HepG2 (cell line): ENCODE data around the gene PLA2R1. TPM values are rescaled to one million over a fixed set of nuclear protein-coding genes. Genes with fewer than 3 reads are reported as not detected.

ENCODE experiments used
- CREM ChIP-seq, 2 experiments: sonication (generic) in 1 of 2; formaldehyde crosslinking in 1 of 2; IDR thresholded peaks; 2 replicates each; pipeline versions ENCODE4 v1.4.0 to v1.6.1; 2016 to 2020; ENCODE audit warnings: antibody characterized with exemption in 1 of 2, mild to moderate bottlenecking in 1 of 2, missing genetic modification reagents in 1 of 2
- FLYWCH1 ChIP-seq: sonication (generic); formaldehyde crosslinking; IDR thresholded peaks from 2 replicates; pipeline ENCODE4 v1.8.1; 2023; ENCODE audit warnings: mild to moderate bottlenecking, missing genetic modification reagents
- HMG20B ChIP-seq: conservative IDR thresholded peaks from 2 replicates; pipeline ENCODE4 v1.6.1; 2016; ENCODE audit warnings: missing genetic modification reagents, missing compliant biosample characterization
- JUND ChIP-seq: sonication (generic); formaldehyde crosslinking; IDR thresholded peaks from 2 replicates; pipeline ENCODE4 v1.8.0; 2022; ENCODE audit warnings: mild to moderate bottlenecking, missing genetic modification reagents
- NFIC ChIP-seq: IDR thresholded peaks from 2 replicates; pipeline ENCODE4 v1.6.1; 2012; ENCODE audit warnings: mild to moderate bottlenecking, low read length, inconsistent platforms
- PHF21A ChIP-seq: sonication (generic); formaldehyde crosslinking; IDR thresholded peaks from 2 replicates; pipeline ENCODE4 v1.5.0; 2020; ENCODE audit warnings: mild to moderate bottlenecking, missing genetic modification reagents
- REXO4 ChIP-seq: sonication (generic); formaldehyde crosslinking; IDR thresholded peaks from 2 replicates; pipeline ENCODE4 v1.8.0; 2022; ENCODE audit warnings: missing genetic modification reagents, mild to moderate bottlenecking, borderline replicate concordance
- SIX1 ChIP-seq: sonication (generic); formaldehyde crosslinking; IDR thresholded peaks from 2 replicates; pipeline ENCODE4 v1.4.0; 2020; ENCODE audit warnings: missing genetic modification reagents, borderline replicate concordance
- SMARCE1 ChIP-seq: fragments of 450-650 bp; IDR thresholded peaks from 2 replicates; pipeline ENCODE4 v1.6.1; 2017; ENCODE audit warnings: borderline replicate concordance
- ZC3H4 ChIP-seq: sonication (generic); formaldehyde crosslinking; IDR thresholded peaks from 2 replicates; pipeline ENCODE4 v1.4.0; 2020; ENCODE audit warnings: missing genetic modification reagents, borderline replicate concordance
- ZFP41 ChIP-seq: sonication (generic); formaldehyde crosslinking; IDR thresholded peaks from 2 replicates; pipeline ENCODE4 v1.4.0; 2020; ENCODE audit warnings: mild to moderate bottlenecking, missing genetic modification reagents, borderline replicate concordance
- ZFX ChIP-seq: sonication (generic); formaldehyde crosslinking; IDR thresholded peaks from 2 replicates; pipeline ENCODE4 v1.4.0; 2020; ENCODE audit warnings: mild to moderate bottlenecking, low read depth, missing genetic modification reagents, moderate library complexity
- ZHX1 ChIP-seq: sonication (generic); formaldehyde crosslinking; IDR thresholded peaks from 2 replicates; pipeline ENCODE4 v1.8.1; 2022; ENCODE audit warnings: low read depth, mild to moderate bottlenecking, missing genetic modification reagents
- ZIK1 ChIP-seq: sonication (generic); formaldehyde crosslinking; IDR thresholded peaks from 2 replicates; pipeline ENCODE4 v1.5.0; 2020; ENCODE audit warnings: mild to moderate bottlenecking, low read depth, missing genetic modification reagents, borderline replicate concordance
- ZNF513 ChIP-seq: sonication (generic); formaldehyde crosslinking; conservative IDR thresholded peaks from 2 replicates; pipeline ENCODE4 v1.5.0; 2020; ENCODE audit warnings: missing genetic modification reagents
- ZNF563 ChIP-seq: sonication (generic); formaldehyde crosslinking; IDR thresholded peaks from 2 replicates; pipeline ENCODE4 v1.8.0; 2022; ENCODE audit warnings: mild to moderate bottlenecking, moderate library complexity, missing genetic modification reagents
- ZNF646 ChIP-seq: sonication (generic); formaldehyde crosslinking; IDR thresholded peaks from 2 replicates; pipeline ENCODE4 v1.9.0; 2021; ENCODE audit warnings: mild to moderate bottlenecking, missing genetic modification reagents
- ZNF709 ChIP-seq: sonication (generic); formaldehyde crosslinking; IDR thresholded peaks from 2 replicates; pipeline ENCODE4 v1.5.0; 2020; ENCODE audit warnings: mild to moderate bottlenecking, missing genetic modification reagents
- ZNF761 ChIP-seq: sonication (generic); formaldehyde crosslinking; conservative IDR thresholded peaks from 2 replicates; pipeline ENCODE4 v1.4.0; 2020; ENCODE audit warnings: mild to moderate bottlenecking, missing genetic modification reagents
- ZNF879 ChIP-seq: sonication (generic); formaldehyde crosslinking; IDR thresholded peaks from 2 replicates; pipeline ENCODE4 v1.8.1; 2023; ENCODE audit warnings: missing genetic modification reagents
- polyA plus RNA-seq, 8 experiments: library from polyadenylated mRNA; depleted of rRNA in 3 of 8; stranded (reverse) in 7 of 8; unstranded in 1 of 8; fragments of >200 nt; fragmentation: Illumina TruSeq in 4 of 8; extraction: Trizol in 4 of 8; gene quantifications; 2 replicates each; pipeline versions ENCODE4 v1.2.1 to v1.2.3, GENCODE V29; 2011 to 2016; ENCODE audit warnings: low read depth in 4 of 8, missing spikeins in 1 of 8, mixed read lengths in 1 of 8; ENCODE audit not compliant: insufficient read depth in 1 of 8
- total RNA-seq, 5 experiments: library from RNA; depleted of rRNA; stranded (reverse); fragments of >200 nt; fragmentation: Illumina TruSeq; extraction: Trizol; gene quantifications; 2 replicates each; pipeline ENCODE4 v1.2.3, GENCODE V29; 2016; ENCODE audit warnings: low read depth in 1 of 5

Gene PLA2R1
- total and polyA plus RNA-seq, 2 of the 13 experiments (the other 11 are each of a cell fraction or from before 2014, with no cell fraction given) = not detected

GRCh38 chr2:159921752-159922404 lies 140.5 kb downstream of the PLA2R1 start (continued):
- TF ChIP-seq ZHX1 (CRISPR knock-in tag) (no peak), ZNF563 (CRISPR knock-in tag) (no peak), NFIC (no peak), FLYWCH1 (CRISPR knock-in tag) (no peak), ZNF709 (CRISPR knock-in tag) (no peak), ZNF761 (CRISPR knock-in tag) (no peak), REXO4 (CRISPR knock-in tag) (no peak), SIX1 (CRISPR knock-in tag) (no peak), JUND (no peak), ZNF879 (CRISPR knock-in tag) (no peak), SMARCE1 (no peak), ZC3H4 (no peak), ZIK1 (no peak), PHF21A (no peak), HMG20B (CRISPR knock-in tag) (no peak), CREM (IDR thresholded peaks at IDR 0.05) (no peak), CREM (CRISPR knock-in tag; IDR thresholded peaks at IDR 0.05) (no peak), ZNF513 (CRISPR knock-in tag) (no peak), ZNF646 (CRISPR knock-in tag) (no peak), ZFX (CRISPR knock-in tag) (peak; percentile 36; the same call in 1 of the 2 replicates), ZFP41 (CRISPR knock-in tag) (no peak)
